Ascending aorta (tissue), 2 donors: ENCODE results near the gene CTDSPL. TPM values are rescaled to one million over a fixed set of nuclear protein-coding genes. Genes with fewer than 3 reads are reported as not detected.

Experiments
- DNase-seq, 2 donors: peaks; one replicate each; pipeline ENCODE4 v3.0.0-alpha.2; 2019; ENCODE audit warnings: low spot score in 2 of 2
- H3K27ac ChIP-seq, 2 donors: fragments of 200-600 bp; sonication (generic); one replicate each; pipeline ENCODE4 v1.5.1; 2016 to 2017; ENCODE audit warnings: mild to moderate bottlenecking in 1 of 2
- H3K27me3 ChIP-seq: fragments of 200-600 bp; sonication (generic); one replicate; pipeline ENCODE4 v1.5.1; 2017
- H3K36me3 ChIP-seq, 2 donors: fragments of 200-600 bp; sonication (generic); one replicate each; pipeline ENCODE4 v1.5.1; 2016
- H3K4me1 ChIP-seq, 2 donors: fragments of 200-600 bp; sonication (generic); one replicate each; pipeline ENCODE4 v1.5.1; 2016 to 2017; ENCODE audit warnings: mild to moderate bottlenecking in 1 of 2
- H3K4me3 ChIP-seq, 2 donors: fragments of 200-600 bp; sonication (generic); one replicate each; pipeline ENCODE4 v1.5.1; 2016 to 2017; ENCODE audit warnings: mild to moderate bottlenecking in 1 of 2
- H3K9me3 ChIP-seq, 2 donors: fragments of 200-600 bp; sonication (generic); one replicate each; pipeline ENCODE4 v1.5.1; 2016
- CTCF ChIP-seq, 3 experiments: fragments of 200-600 bp in 2 of 3; fragments of 450-650 bp in 1 of 3; sonication (generic) in 2 of 3; IDR thresholded peaks; one replicate each; pipeline ENCODE4 v1.5.1; 2016 to 2019; ENCODE audit warnings: antibody characterized with exemption in 3 of 3, mild to moderate bottlenecking in 1 of 3, moderate library complexity in 1 of 3
- intact Hi-C: fragments of 100-400 bp; cut with DNase I; formaldehyde crosslinking; loops from one replicate; pipeline ENCODE4 v1.15.1; 2023
- total RNA-seq: library from RNA; depleted of rRNA; stranded (reverse); fragments of >200 nt; gene quantifications from one replicate; pipeline ENCODE4 v1.1.0, GENCODE V29; 2016

Gene CTDSPL
- total RNA-seq, 1 donor from 2014 or later, result 80.9 TPM

- intact Hi-C loops, result no loop called here
- no peak for TF ChIP-seq CTCF (IDR thresholded peaks at IDR 0.05)
Measured at GRCh38 chr3:37825744-37826400, 35.8 kb upstream of the CTDSPL start.

GRCh38 chr3:37826502-37826901 lies 35.2 kb upstream of the CTDSPL start:
- no peak overlapping the region for H3K4me3 ChIP-seq
- H3K27ac ChIP-seq, result no peak overlapping the region
- no peak for DNase-seq
- no peak for TF ChIP-seq CTCF (IDR thresholded peaks at IDR 0.05)
- H3K9me3 ChIP-seq, result no peaks in the 10 kb centered on the region
- no peaks in the 10 kb centered on the region for H3K36me3 ChIP-seq
- no peaks in the 10 kb centered on the region for H3K27me3 ChIP-seq
- intact Hi-C loops, result no loop called here
- H3K4me1 ChIP-seq, result peaks cover 3 to 14% of the 10 kb centered on the region in 2 donors

More at GRCh38 chr3:37825744-37826400, 35.8 kb upstream of the CTDSPL start:
- no peaks in the 10 kb centered on the region for H3K36me3 ChIP-seq
- no peaks in the 10 kb centered on the region for H3K27me3 ChIP-seq
- no peaks in the 10 kb centered on the region for H3K9me3 ChIP-seq
- H3K4me1 ChIP-seq, result peaks cover 3 to 14% of the 10 kb centered on the region in 2 donors
- DNase-seq, result no peak
- H3K27ac ChIP-seq, result no peak overlapping the region
- H3K4me3 ChIP-seq, result no peak overlapping the region

- Histone ChIP-seq H3K36me3 (no peaks in the 10 kb centered on the region), H3K27me3 (no peaks in the 10 kb centered on the region), H3K4me1 (peaks cover 3 to 14% of the 10 kb centered on the region in 2 donors), H3K9me3 (no peaks in the 10 kb centered on the region), H3K27ac (no peak overlapping the region), H3K4me3 (no peak overlapping the region)
- TF ChIP-seq CTCF (IDR thresholded peaks at IDR 0.05), result no peak
- intact Hi-C loops, result no loop called here
- no peak for DNase-seq
Measured at GRCh38 chr3:37826933-37827332, 34.7 kb upstream of the CTDSPL start.

- Histone ChIP-seq H3K4me3 (no peak overlapping the region), H3K9me3 (no peaks in the 10 kb centered on the region), H3K27ac (no peak overlapping the region), H3K27me3 (no peaks in the 10 kb centered on the region), H3K36me3 (no peaks in the 10 kb centered on the region), H3K4me1 (no peaks in the 10 kb centered on the region)
- no peak for TF ChIP-seq CTCF (IDR thresholded peaks at IDR 0.05)
- intact Hi-C loops, result no loop called here
- no peak for DNase-seq
Measured at GRCh38 chr3:37832480-37832879, 29.2 kb upstream of the CTDSPL start.

GRCh38 chr3:37833302-37834186 lies 28.1 kb upstream of the CTDSPL start:
- no peak overlapping the region for H3K27ac ChIP-seq
- peaks cover 0 to 4% of the 10 kb centered on the region in 2 donors for H3K36me3 ChIP-seq
- no peaks in the 10 kb centered on the region for H3K9me3 ChIP-seq
- no peak for DNase-seq
- no peaks in the 10 kb centered on the region for H3K27me3 ChIP-seq
- peak in 2 of 3 experiments; percentile 40 to 42 for TF ChIP-seq CTCF (IDR thresholded peaks at IDR 0.05)
- no peaks in the 10 kb centered on the region for H3K4me1 ChIP-seq
- H3K4me3 ChIP-seq, result no peak overlapping the region
- intact Hi-C loops, result no loop called here
